ENCODE data around the gene HTR3D. TPM values are rescaled to one million over a fixed set of nuclear protein-coding genes. Genes with fewer than 3 reads are reported as not detected.
"Not testable (repeated sequence)": the region's sequence is repeated elsewhere in the genome, so short reads cannot be mapped to it uniquely, and the experiment has no call there.

The HTR3D gene
- total and polyA plus RNA-seq, 2 donors (not counting 1 experiment from before 2014, with no cell fraction given): not detected

- Histone ChIP-seq H3K4me2 (replicated peaks; ENCODE audit: low read depth, low read length, poor library complexity, severe bottlenecking) (no peak overlapping the region), H3K36me3 (replicated peaks in 1 of 2; ENCODE audit: control extremely low read depth in 1 of 2, control insufficient read depth in 1 of 2, extremely low read depth in 1 of 2, insufficient read depth in 2 of 2, low read length in 1 of 2) (no peaks in the 10 kb centered on the region), H3K9me3 (ENCODE audit: control extremely low read depth in 1 of 3, control insufficient read depth in 2 of 3, insufficient read depth in 1 of 3, low read length in 2 of 3) (no peaks in the 10 kb centered on the region), H3K9ac (ENCODE audit: low read length) (no peak overlapping the region), H3K79me2 (ENCODE audit: control insufficient read depth, insufficient read depth, low read length) (no peaks in the 10 kb centered on the region), H2AFZ (ENCODE audit: insufficient read depth, low read depth, low read length, poor library complexity, severe bottlenecking) (no peak overlapping the region), H3K27ac (ENCODE audit: low read length in 2 of 2) (no peak overlapping the region), H3K4me1 (ENCODE audit: control insufficient read depth in 2 of 2, insufficient read depth in 2 of 2, low read length in 2 of 2) (no peaks in the 10 kb centered on the region), H3K27me3 (replicated peaks in 1 of 4; ENCODE audit: control extremely low read depth in 1 of 4, control insufficient read depth in 3 of 4, insufficient read depth in 4 of 4, low read length in 3 of 4) (no peaks in the 10 kb centered on the region), H3K4me3 (ENCODE audit: control extremely low read depth in 1 of 5, extremely low read depth in 1 of 5, insufficient read depth in 1 of 5, low read depth in 2 of 5, low read length in 4 of 5) (no peak overlapping the region), H4K20me1 (ENCODE audit: control insufficient read depth, insufficient read depth, low read length, poor library complexity, severe bottlenecking) (no peaks in the 10 kb centered on the region)
- no peaks in the 10 kb centered on the region for H3K4me1 Mint-ChIP-seq
- no peaks in the 10 kb centered on the region for H3K9me3 Mint-ChIP-seq (ENCODE audit: insufficient read depth)
- peaks cover 23% of the 10 kb centered on the region for H3K27me3 Mint-ChIP-seq
- ATAC-seq (ENCODE audit: low read depth): no peak
- no peak overlapping the region for H3K4me3 Mint-ChIP-seq
- no peak for TF ChIP-seq EZH2 (IDR thresholded peaks at IDR 0.05; ENCODE audit: borderline replicate concordance, insufficient read depth, low read depth, low read length, poor library complexity, severe bottlenecking)
- TF ChIP-seq, protein P1, sequence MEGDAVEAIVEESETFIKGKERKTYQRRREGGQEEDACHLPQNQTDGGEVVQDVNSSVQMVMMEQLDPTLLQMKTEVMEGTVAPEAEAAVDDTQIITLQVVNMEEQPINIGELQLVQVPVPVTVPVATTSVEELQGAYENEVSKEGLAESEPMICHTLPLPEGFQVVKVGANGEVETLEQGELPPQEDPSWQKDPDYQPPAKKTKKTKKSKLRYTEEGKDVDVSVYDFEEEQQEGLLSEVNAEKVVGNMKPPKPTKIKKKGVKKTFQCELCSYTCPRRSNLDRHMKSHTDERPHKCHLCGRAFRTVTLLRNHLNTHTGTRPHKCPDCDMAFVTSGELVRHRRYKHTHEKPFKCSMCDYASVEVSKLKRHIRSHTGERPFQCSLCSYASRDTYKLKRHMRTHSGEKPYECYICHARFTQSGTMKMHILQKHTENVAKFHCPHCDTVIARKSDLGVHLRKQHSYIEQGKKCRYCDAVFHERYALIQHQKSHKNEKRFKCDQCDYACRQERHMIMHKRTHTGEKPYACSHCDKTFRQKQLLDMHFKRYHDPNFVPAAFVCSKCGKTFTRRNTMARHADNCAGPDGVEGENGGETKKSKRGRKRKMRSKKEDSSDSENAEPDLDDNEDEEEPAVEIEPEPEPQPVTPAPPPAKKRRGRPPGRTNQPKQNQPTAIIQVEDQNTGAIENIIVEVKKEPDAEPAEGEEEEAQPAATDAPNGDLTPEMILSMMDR (IDR thresholded peaks at IDR 0.05): no peak
- no CpG with 5 or more reads among the region's 3 CpGs for WGBS (ENCODE audit: insufficient coverage)
- H3K27ac Mint-ChIP-seq: no peak overlapping the region
- intact Hi-C loops (cut with micrococcal nuclease): no loop called here
- CTCF ChIA-PET: interaction anchor here (1.4 kb wide), 1 partner anchor 13 kb away, joined by 3 read pairs; the partner anchor contains the start of gene ABCC5
- no peak for DNase-seq
- POLR2A ChIA-PET: no interaction called here
Measured at GRCh38 chr3:184030536-184030935, 1.0 kb upstream of the HTR3D start.

- H3K27me3 Mint-ChIP-seq: peaks cover 3% of the 10 kb centered on the region
- Histone ChIP-seq H2AFZ (ENCODE audit: insufficient read depth, low read depth, low read length, poor library complexity, severe bottlenecking) (no peak overlapping the region), H3K4me3 (ENCODE audit: control extremely low read depth in 1 of 5, extremely low read depth in 1 of 5, insufficient read depth in 1 of 5, low read depth in 2 of 5, low read length in 4 of 5) (no peak overlapping the region), H3K79me2 (ENCODE audit: control insufficient read depth, insufficient read depth, low read length) (no peaks in the 10 kb centered on the region), H3K4me1 (ENCODE audit: control insufficient read depth in 2 of 2, insufficient read depth in 2 of 2, low read length in 2 of 2) (no peaks in the 10 kb centered on the region), H3K36me3 (replicated peaks in 1 of 2; ENCODE audit: control extremely low read depth in 1 of 2, control insufficient read depth in 1 of 2, extremely low read depth in 1 of 2, insufficient read depth in 2 of 2, low read length in 1 of 2) (no peaks in the 10 kb centered on the region), H3K27ac (ENCODE audit: low read length in 2 of 2) (no peak overlapping the region), H3K4me2 (replicated peaks; ENCODE audit: low read depth, low read length, poor library complexity, severe bottlenecking) (no peak overlapping the region), H3K9ac (ENCODE audit: low read length) (no peak overlapping the region), H3K9me3 (ENCODE audit: control extremely low read depth in 1 of 3, control insufficient read depth in 2 of 3, insufficient read depth in 1 of 3, low read length in 2 of 3) (no peaks in the 10 kb centered on the region), H4K20me1 (ENCODE audit: control insufficient read depth, insufficient read depth, low read length, poor library complexity, severe bottlenecking) (no peaks in the 10 kb centered on the region), H3K27me3 (replicated peaks in 1 of 4; ENCODE audit: control extremely low read depth in 1 of 4, control insufficient read depth in 3 of 4, insufficient read depth in 4 of 4, low read length in 3 of 4) (peaks cover 0 to 3% (median 0%) of the 10 kb centered on the region in 4 experiments)
- intact Hi-C loops (cut with micrococcal nuclease): no loop called here
- 70% methylated on average over 5 of the region's 7 CpGs for WGBS (ENCODE audit: insufficient coverage)
- no peak for TF ChIP-seq EZH2 (IDR thresholded peaks at IDR 0.05; ENCODE audit: borderline replicate concordance, insufficient read depth, low read depth, low read length, poor library complexity, severe bottlenecking)
- TF ChIP-seq, protein P1 (IDR thresholded peaks at IDR 0.05): no peak
- no peak for DNase-seq
- no peak overlapping the region for H3K4me3 Mint-ChIP-seq
- H3K4me1 Mint-ChIP-seq: no peaks in the 10 kb centered on the region
- ChIA-PET POLR2A (no interaction called here), CTCF (no interaction called here)
- no peak overlapping the region for H3K27ac Mint-ChIP-seq
- no peaks in the 10 kb centered on the region for H3K9me3 Mint-ChIP-seq (ENCODE audit: insufficient read depth)
- no peak for ATAC-seq (ENCODE audit: low read depth)
Measured at GRCh38 chr3:184037816-184038215, 6.3 kb downstream of the HTR3D start.

GRCh38 chr3:184038307-184038706, 6.8 kb downstream of the HTR3D start:
- H3K9me3 ChIP-seq (ENCODE audit: control extremely low read depth in 1 of 3, control insufficient read depth in 2 of 3, insufficient read depth in 1 of 3, low read length in 2 of 3); H3K9me3 Mint-ChIP-seq (ENCODE audit: insufficient read depth); CTCF ChIA-PET; intact Hi-C loops (cut with micrococcal nuclease); H3K4me3 Mint-ChIP-seq; H3K79me2 ChIP-seq (ENCODE audit: control insufficient read depth, insufficient read depth, low read length); H3K4me3 ChIP-seq (ENCODE audit: control extremely low read depth in 1 of 5, extremely low read depth in 1 of 5, insufficient read depth in 1 of 5, low read depth in 2 of 5, low read length in 4 of 5); ATAC-seq (ENCODE audit: low read depth); H3K4me1 Mint-ChIP-seq; H3K36me3 ChIP-seq (replicated peaks in 1 of 2; ENCODE audit: control extremely low read depth in 1 of 2, control insufficient read depth in 1 of 2, extremely low read depth in 1 of 2, insufficient read depth in 2 of 2, low read length in 1 of 2); H3K9ac ChIP-seq (ENCODE audit: low read length); H3K4me1 ChIP-seq (ENCODE audit: control insufficient read depth in 2 of 2, insufficient read depth in 2 of 2, low read length in 2 of 2); H4K20me1 ChIP-seq (ENCODE audit: control insufficient read depth, insufficient read depth, low read length, poor library complexity, severe bottlenecking); DNase-seq; H3K27me3 ChIP-seq (replicated peaks in 1 of 4; ENCODE audit: control extremely low read depth in 1 of 4, control insufficient read depth in 3 of 4, insufficient read depth in 4 of 4, low read length in 3 of 4); H2AFZ ChIP-seq (ENCODE audit: insufficient read depth, low read depth, low read length, poor library complexity, severe bottlenecking); H3K27ac ChIP-seq (ENCODE audit: low read length in 2 of 2); POLR2A ChIA-PET; H3K27me3 Mint-ChIP-seq; H3K27ac Mint-ChIP-seq; H3K4me2 ChIP-seq (replicated peaks; ENCODE audit: low read depth, low read length, poor library complexity, severe bottlenecking): not testable (repeated sequence)
- WGBS (ENCODE audit: insufficient coverage): 86% methylated on average over 8 of the region's 9 CpGs

Data from B cell (primary cell).